ENCODE data around the gene NTSR1. TPM values are rescaled to one million over a fixed set of nuclear protein-coding genes. Genes with fewer than 3 reads are reported as not detected.

Gene NTSR1
- polyA plus RNA-seq, 1 donor = 0.10 TPM

DNA sequence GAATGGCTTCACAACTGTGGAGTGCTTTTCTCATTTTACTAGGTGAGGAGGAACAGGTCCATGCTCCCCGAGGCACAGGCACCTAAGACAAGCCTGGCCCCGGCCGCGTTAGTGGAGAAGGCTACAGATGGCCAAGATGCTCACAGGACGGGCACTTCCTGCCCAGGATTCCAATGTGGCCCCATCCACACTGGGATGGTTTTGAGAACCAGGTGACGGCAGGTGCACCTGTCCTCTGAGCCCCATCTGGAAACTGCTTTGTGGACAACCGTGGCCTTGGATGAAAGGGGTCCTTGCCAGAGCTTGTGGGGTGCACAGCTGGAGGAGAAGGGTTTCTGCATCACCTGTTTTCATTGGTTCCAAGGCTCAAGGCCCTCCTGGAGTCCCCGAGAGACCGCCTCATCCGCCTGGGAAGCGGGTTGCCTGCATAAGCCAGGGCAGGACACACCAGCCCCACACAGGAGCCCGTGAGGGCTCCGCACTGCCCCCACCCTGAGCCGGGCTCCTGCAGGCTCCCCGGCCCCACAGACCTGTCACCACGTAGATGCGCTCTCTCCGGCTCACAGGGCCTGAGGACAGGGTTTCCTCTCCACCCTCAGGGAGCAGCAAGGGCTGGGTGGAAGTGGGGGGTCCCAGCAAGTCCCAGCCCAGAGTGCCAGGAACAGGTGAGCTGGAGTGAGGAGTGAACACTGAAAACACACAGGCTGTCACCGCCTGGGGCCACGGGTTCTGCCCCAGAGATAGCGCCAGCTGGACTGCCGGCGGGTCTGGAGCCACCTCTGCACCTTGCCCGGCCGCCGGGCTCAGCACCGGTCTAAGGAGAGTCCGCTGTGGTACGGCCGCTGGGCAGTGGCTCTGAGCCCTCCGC lies 18.3 kb downstream of the NTSR1 start:
- no peak for DNase-seq

- no peak for DNase-seq
Measured at GRCh38 chr20:62727584-62728027, 19.0 kb downstream of the NTSR1 start.

GRCh38 chr20:62728028-62728780 lies 19.6 kb downstream of the NTSR1 start:
- DNase-seq = no peak

- no peak for DNase-seq
Measured at GRCh38 chr20:62728781-62729300, 20.2 kb downstream of the NTSR1 start.

- DNase-seq = no peak
Measured at GRCh38 chr20:62730481-62730880, 21.8 kb downstream of the NTSR1 start.

- no peak for DNase-seq
Measured at GRCh38 chr20:62732031-62732760, 23.6 kb downstream of the NTSR1 start.

- no peak for DNase-seq
Measured at GRCh38 chr20:62732842-62733525, 24.3 kb downstream of the NTSR1 start.

DNA sequence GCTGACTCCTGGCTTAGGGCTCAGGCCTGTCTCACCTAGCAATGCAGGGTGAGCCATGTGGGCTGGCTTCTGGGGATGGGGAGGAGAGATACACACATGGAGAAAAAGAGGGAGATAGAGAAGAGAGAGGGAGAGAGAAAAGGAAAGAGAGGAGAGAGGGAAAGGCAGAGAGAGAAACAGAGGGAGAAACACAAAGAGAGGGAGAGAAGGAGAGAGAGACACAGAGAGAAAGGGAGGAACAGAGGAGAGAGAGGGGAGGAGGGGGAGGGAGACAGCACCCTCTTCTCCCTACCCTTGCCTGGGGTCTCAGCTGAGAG lies 24.8 kb downstream of the NTSR1 start:
- DNase-seq = no peak

DNA sequence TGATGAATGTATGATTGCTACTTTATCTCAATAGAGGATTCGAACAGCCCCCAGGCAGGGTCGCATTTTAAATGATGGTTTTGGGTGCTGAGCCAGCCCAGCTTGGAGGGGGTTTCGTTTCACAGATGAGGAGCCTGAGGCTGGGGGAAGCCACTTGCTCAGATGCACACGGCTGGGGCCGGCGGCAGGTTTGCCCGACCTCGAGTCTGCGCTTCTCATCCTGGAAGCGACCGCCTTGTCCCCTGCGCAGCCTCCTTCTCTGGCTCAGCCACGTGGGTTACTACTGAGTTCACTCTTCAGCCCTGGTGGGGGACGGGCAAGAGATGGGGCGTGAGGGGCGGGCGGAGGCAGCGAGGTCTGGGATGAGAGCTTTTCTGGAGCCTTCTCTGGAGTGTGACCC lies 25.3 kb downstream of the NTSR1 start:
- DNase-seq = no peak

DNA sequence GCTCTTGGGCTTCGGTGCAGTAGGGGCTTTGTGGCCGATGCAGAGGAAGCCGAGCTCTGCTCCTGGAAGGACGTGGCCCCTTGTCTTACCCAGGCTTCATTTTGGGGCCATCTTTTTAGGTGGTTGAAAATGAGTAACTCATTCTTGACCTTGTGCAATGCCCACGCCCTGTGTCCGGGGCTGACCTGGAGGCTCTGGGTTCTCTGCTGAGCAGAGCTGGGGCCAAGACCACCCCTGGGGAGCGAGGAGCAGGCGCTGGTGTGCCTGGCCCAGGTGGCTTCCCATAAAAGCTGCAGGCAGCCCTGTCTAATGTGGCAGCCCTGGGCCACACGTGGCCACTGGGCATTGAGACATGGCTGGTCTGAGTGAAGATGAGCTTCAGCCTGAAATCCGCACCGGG lies 25.7 kb downstream of the NTSR1 start:
- no peak for DNase-seq

DNA sequence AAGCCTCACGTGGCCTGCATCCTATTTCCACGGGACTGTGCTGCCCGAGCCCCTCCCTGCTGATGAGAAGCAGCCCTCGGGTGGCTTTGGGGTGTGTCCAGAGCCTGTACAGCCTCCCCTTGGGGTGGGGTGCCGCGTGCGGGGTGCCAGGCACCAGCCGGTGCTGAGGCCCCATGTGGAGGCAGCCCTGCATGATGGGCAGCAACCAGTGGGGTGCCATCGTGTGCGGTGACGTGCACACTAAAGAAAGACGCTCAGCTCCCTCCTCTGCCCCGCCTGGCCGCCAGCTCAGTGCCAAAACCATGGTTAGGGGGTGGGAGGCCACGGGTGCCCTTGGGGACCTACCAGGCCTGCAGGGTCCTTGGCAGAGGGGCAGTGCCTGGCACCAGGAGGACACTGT lies 26.2 kb downstream of the NTSR1 start:
- DNase-seq = no peak

- DNase-seq = no peak
Measured at GRCh38 chr20:62735331-62735821, 26.7 kb downstream of the NTSR1 start.

GRCh38 chr20:62736026-62736406 lies 27.4 kb downstream of the NTSR1 start:
- DNase-seq = no peak

DNA sequence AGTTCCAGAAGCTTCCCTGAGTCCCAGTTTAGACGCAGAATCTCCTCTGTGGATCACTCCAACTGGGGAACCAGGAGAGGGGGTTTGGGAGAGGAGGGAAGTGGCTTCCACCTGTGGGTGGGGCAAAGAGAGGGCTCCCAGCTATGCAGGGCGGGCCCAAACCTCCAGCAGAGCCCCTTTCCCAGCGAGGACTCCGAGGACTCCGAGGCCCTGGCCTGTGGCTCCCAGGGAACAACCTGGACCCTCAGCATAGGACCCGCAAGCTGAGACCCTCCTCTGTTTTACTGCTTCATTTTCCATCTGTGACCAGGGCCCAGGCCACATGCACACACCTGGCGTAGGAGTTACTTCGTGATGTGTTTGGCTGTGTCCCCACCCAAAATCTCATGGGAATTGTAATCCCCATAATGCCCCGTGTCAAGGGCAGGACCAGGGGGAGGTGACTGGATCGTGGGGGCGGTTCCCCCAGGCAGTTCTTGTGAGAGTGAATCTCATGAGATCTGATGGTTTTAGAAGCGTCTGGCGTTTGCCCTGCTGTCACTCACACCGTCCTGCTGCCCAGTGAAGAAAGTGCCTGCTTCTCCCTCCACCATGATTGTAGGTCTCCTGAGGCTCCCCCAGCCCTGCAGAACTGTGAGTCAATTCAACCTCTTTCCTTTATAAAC lies 27.9 kb downstream of the NTSR1 start:
- DNase-seq = no peak

DNA sequence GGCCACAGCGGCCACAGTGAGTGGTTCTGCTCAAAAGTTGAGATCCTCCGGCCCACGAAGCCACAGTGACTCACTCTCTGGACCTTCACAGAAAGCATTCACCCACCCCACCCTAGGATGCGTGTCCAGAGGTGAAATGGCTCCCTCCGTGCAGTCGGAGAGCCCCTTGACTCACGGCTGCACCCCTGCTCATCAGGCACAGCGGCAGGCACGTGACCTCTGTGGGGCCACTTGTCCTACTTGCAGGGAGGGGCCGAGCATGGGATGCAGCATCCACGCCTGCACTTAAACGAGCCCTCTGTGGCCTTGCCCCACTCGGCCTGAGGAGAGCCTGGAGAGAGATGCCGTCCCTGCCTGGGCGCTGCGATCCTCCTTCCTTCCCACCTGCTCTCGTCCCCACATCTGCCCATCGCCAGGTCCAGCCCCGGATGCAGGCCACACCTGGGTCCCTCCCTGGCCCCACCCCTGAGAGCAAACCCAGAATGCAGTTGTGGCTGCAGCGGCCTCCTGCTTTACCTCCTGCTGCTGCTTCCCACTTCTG lies 28.7 kb downstream of the NTSR1 start:
- no peak for DNase-seq

- no peak for DNase-seq
Measured at GRCh38 chr20:62738025-62738881, 29.6 kb downstream of the NTSR1 start.

DNA sequence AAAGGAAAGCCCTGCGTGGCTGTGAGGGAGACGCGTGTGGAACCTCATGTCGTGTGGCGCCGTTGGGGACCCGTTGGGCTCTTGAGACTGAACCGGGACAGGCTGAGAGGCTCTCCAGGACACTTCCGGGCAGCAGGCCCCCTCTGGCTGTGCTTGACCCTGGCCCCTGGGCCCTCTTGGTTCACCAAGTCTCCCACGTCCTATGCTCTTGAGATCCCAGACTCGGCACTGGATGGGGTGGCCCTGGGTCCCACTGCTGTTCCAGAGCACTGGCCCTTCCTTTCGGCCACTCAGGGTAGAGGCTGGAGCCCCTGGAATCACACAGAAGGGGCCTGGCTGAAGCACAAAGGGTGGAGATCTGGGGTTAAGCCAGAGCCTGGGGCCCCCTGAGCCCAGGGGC lies 30.4 kb downstream of the NTSR1 start:
- no peak for DNase-seq

DNA sequence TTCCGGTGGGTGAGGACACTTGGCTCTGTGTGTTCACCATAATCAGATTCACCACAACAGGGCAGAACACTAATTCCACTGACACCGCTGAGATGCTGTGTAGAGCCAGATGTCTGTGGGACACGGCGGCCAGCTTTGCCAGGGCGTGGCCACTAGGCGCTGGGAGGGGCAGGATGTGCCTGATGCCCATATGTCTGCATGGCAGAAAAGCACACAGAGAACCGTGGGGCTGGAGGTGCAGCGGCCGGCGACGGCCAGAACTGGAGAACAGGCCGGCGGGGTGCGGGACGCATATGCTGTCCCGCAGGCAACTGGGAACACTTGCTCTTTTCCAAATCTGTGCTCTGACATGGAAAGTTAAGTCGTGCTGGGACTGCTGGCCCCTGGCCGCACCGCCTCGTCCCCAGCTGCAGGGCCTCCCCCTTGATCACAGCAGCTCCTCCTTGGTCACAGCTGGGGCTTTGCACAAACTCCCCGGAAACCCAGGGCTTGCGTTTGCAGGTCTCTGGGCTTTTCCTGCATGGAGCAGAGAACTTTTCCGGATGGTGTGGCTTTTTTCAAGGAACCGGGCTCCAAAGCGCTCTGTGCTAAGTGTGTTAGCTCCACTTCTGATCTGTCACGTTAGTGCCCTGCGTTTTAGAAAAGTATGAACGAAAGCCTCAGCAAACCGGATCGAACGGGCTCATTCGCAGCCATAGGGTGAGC lies 31.1 kb downstream of the NTSR1 start:
- DNase-seq = peak; percentile 33

DNA sequence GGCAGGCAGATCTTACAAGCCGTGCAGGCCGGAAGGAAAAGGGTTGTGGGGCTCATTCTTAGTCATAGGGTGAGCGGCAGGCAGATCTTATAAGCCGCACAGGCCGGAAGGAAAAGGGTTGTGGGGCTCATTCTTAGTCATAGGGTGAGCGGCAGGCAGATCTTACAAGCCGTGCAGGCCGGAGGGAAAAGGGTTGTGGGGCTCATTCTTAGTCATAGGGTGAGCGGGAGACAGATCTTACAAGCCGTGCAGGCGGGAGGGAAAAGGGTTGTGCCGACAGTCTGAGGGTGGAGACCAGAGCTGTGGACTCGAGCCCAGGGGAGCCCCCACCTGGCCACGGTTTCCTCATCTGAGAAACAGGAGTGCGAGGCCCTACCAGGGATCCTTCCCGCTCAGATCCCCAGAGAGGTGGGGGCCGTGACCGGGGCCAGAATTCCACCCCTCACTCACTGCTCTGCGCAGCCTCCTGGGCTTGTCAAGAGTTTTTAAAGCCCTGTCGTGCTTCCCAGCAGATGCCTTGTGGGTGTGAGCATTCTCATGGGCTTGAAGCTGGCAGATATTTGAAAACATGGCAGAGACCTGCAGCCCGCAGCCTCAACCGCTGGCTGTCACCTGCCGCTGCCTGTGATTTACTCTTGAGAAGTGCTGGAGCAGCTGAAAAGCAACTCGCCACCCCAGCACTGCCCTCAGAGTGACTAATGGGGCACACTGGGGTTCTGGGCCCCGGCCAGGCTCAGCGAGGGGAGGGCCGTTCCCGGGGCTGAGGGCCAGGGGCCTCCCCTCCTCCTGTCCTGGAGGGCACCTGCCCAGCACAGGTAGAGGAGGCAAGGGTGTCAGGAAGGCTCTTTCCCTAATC lies 31.9 kb downstream of the NTSR1 start:
- no peak for DNase-seq
